GM19438 (cell line): Measurements from ENCODE around the gene BLVRB.
"Not testable (repeated sequence)": the region's sequence is repeated elsewhere in the genome, so short reads cannot be mapped to it uniquely, and the experiment has no call there.

Experiments used
- ATAC-seq: cut with Tn5 transposase; IDR thresholded peaks from one replicate; pipeline ENCODE4 v1.9.1; 2021; ENCODE audit warnings: low read depth; ENCODE audit not compliant: unreplicated experiment

BLVRB gene

GRCh38 chr19:40453151-40453735 is 12.3 kb downstream of the BLVRB start:
- ATAC-seq: no peak

DNA sequence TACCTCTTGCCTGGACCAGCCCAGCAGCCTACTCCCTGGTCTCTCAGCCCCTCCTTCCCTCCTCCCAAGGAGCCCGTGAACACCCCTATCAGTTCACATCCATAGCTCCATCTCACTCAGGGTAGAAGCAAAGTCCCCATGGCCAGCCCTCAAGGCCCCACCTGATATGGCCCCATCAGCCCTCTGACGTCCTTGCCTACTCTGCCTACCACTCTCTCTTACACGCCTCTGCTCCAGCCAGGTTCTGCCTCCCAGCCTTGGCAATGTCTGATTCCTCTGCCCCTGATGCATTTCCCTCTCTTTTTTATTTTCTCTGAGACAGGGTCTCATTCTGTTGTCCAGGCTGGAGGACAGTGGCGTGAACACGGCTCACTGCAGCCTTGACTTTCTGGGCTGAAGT is 13.5 kb downstream of the BLVRB start:
- ATAC-seq: no peak

- no peak for ATAC-seq
Observed at GRCh38 chr19:40450664-40451063, 14.9 kb downstream of the BLVRB start.

DNA sequence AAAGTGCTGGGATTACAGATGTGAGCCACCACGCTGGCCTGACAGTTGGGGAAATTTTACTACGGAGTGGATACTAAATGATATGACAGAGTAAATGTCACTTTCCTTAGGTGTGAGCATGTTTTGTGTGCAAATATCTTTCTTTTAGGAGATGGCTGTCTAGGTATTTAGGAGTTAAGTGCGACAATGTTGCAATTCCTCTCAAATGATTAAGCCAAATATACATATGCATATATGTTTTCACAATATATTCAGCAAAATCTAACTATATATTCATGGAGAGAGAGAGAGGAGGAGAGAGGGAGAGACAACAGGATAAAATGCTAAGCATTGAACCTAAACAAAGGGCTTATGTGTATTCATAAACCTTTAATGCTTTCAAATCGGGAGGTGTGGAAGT is 16.0 kb downstream of the BLVRB start:
- no peak for ATAC-seq

- no peak for ATAC-seq
Observed at GRCh38 chr19:40446263-40446784, 19.2 kb downstream of the BLVRB start.

- ATAC-seq: no peak
Observed at GRCh38 chr19:40445780-40446262, 19.7 kb downstream of the BLVRB start.

GRCh38 chr19:40444825-40445312 is 20.7 kb downstream of the BLVRB start:
- no peak for ATAC-seq

- peak; percentile 55 for ATAC-seq
Observed at GRCh38 chr19:40444000-40444824, 21.3 kb downstream of the BLVRB start, which contains the start of gene SERTAD3. TSS of gene SERTAD3 (minus strand) at chr19:40444335. CDS start at chr19:40442080, 2,255 bp downstream.

GRCh38 chr19:40443131-40443999 is 22.2 kb downstream of the BLVRB start:
- ATAC-seq: peak; percentile 73

GRCh38 chr19:40442328-40443130 is 23.0 kb downstream of the BLVRB start:
- no peak for ATAC-seq

- ATAC-seq: no peak
Observed at GRCh38 chr19:40441719-40442253, 23.8 kb downstream of the BLVRB start.

DNA sequence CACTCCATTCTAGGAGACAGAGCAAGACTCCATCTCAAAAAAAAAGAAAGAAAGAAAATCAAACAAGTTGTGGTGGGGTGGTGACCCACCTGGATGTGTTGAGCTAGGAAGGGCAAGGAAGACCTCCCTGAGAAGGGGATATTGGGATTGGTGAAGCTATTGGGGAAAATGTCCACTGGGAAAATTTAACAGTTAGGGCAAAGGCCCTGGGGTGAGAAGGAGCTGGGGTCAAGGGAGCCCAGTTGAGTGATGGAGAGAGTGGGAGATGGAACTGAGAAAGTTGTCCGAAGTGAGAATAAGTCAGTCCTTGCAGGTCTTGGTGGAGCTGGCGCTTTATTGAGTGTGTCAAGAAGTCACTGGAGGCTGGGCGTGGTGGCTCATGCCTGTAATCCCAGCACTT is 27.3 kb downstream of the BLVRB start:
- no peak for ATAC-seq

DNA sequence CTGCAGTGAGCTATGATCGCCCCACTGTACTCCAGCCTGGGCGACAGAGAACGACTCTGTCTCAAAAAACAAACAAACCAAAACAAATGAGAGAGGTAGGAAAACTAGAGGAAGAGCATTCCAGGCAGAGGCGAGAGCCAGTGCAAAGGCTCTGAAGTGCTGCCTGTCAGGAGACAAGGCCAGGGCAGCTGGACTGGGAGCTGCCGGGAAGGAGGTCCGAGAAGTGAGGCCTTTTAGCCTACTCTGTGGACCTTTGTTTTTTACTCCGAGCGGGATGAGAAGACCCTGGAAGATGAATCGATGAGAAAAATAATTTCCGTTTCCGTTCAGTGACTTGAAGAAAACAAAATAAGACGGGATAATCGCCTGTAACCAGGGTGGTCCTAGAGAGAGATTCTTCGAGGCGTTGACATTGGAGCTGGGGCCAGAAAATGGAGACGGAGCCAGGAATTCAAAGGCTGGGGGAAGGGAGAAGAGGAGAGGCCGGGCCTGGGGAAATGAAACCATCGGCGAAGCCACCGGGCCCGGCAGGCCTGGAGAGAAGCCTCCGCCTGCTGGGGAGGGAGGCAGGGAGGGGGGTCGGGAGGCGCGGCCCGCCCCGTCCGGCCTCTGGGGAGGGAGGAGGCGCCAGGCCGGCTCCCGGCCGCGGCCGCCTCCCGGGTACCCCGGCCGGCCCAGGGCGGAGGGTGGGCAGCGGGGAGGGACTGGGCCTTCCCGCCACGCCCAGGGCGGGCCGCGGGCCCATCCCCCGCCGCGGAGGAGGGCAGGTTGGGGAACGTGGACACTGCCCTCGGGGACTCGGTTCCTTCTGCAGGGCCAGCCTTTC is 31.9 kb downstream of the BLVRB start:
- ATAC-seq: peak; percentile 67

DNA sequence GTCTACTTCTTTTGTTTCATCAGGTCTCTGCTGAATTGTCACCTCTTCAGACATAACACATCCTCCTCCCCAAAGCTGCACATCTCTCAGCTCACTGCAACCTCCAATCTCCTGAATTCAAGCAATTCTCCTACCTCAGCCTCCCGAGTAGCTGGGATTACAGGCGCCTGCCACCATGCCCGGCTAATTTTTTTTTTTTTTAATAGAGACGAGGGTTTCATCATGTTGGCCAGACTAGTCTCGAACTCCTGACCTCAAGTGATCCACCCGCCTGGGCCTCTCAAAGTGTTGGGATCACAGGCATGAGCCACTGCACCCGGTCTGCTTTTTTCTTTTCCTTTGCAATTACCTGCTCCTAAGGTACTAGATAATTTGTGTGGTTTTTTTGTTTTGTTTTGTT is 32.8 kb downstream of the BLVRB start:
- not testable (repeated sequence) for ATAC-seq

DNA sequence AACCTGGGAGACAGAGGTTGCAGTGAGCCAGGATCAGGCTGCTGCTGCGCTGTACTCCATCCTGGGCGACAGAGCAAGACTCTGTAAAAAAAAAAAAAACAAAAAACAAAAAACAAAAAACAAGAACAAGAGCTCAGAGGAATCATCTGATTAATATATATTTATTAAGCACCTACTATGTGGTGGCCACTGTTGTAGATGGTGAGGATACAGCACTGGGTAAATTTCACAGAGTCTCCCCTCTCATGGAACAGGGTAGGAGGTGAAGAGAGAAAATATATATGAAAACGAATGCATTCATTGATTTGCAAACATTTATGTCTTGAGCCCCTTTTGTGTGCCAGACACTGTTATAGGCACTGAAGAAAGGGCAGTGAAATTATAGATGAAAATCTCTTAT is 33.8 kb downstream of the BLVRB start:
- no peak for ATAC-seq

- not testable (repeated sequence) for ATAC-seq
Observed at GRCh38 chr19:40430242-40430641, 35.3 kb downstream of the BLVRB start.

DNA sequence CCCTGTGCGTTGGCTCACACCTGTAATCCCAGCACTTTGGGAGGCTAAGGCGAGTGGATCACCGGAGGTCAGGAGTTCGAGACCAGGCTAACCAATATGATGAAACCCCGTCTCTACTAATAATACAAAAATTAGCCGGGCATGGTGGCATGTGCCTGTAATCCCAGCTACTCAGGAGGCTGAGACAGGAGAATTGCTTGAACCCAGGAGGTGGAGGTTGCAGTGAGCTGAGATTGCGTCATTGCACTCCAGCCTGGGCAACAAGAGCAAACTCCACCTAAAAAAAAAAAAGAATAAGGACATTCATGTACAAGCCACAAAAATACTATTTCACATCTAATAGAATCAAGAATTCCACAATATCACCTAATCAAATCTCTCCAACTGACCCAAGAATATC is 37.3 kb downstream of the BLVRB start:
- not testable (repeated sequence) for ATAC-seq

GRCh38 chr19:40425450-40426287 is 39.9 kb downstream of the BLVRB start, which contains the start of gene SERTAD1:
TSS of gene SERTAD1 (minus strand) at chr19:40425992. CDS start at chr19:40423546, 2,446 bp downstream.
- ATAC-seq: peak; percentile 77
